Right lobe of liver (tissue), 4 donors: ENCODE data around the gene FAM174B.

Experiments used
- CTCF ChIP-seq, 4 donors: fragments of 200-600 bp in 3 of 4; fragments of 450-650 bp in 1 of 4; IDR thresholded peaks; one replicate each; pipeline versions ENCODE4 v1.5.1 to v1.8.0; 2016 to 2022; ENCODE audit warnings: antibody characterized with exemption in 4 of 4, mild to moderate bottlenecking in 2 of 4
- POLR2A ChIP-seq: fragments of 450-650 bp; IDR thresholded peaks from one replicate; pipeline ENCODE4 v1.6.1; 2017; ENCODE audit warnings: antibody characterized with exemption, mild to moderate bottlenecking
- donor health status: DM: no; HTN: no; CAD: no.
- donor health status: DM: no; HTN: no; CAD: no.
- donor health status: DM: no; HTN: yes; CAD: no.

GRCh38 chr15:92652576-92652966 is 3.0 kb downstream of the FAM174B start:
- TF ChIP-seq CTCF (IDR thresholded peaks at IDR 0.05) (no peak), POLR2A (no peak)
